Ectodermal cell (in vitro differentiated cells): ENCODE results near the gene FMNL2.
A peak's percentile ranks its signal among the peaks of the same experiment; 100 is the strongest.

Source experiments
- H3K27ac ChIP-seq: 2 replicates; pipeline ENCODE4 v1.7.0; 2013; ENCODE audit warnings: mild to moderate bottlenecking, low read depth, low read length; ENCODE audit not compliant: insufficient read depth, poor library complexity, severe bottlenecking
- H3K27me3 ChIP-seq: 2 replicates; pipeline ENCODE4 v1.7.0; 2013; ENCODE audit warnings: mild to moderate bottlenecking, low read length; ENCODE audit not compliant: insufficient read depth, control insufficient read depth, poor library complexity, severe bottlenecking
- H3K36me3 ChIP-seq: one replicate; pipeline ENCODE4 v1.7.0; 2013; ENCODE audit warnings: low read length; ENCODE audit not compliant: control insufficient read depth, insufficient read depth
- H3K4me1 ChIP-seq: one replicate; pipeline ENCODE4 v1.7.0; 2013; ENCODE audit warnings: low read length; ENCODE audit not compliant: control insufficient read depth, insufficient read depth
- H3K4me3 ChIP-seq: 2 replicates; pipeline ENCODE4 v1.7.0; 2013; ENCODE audit warnings: low read depth, low read length, control low read depth; ENCODE audit not compliant: insufficient read depth
- H3K9me3 ChIP-seq: 2 replicates; pipeline ENCODE4 v1.7.0; 2013; ENCODE audit warnings: mild to moderate bottlenecking, low read length, moderate library complexity; ENCODE audit not compliant: control insufficient read depth
- WGBS, 2 experiments: methylation state at CpG; one replicate each; pipeline ENCODE4 v1.1.7; 2013; ENCODE audit warnings: missing lambda C conversion rate in 2 of 2; 5-methylcytosine and 5-hydroxymethylcytosine counted together

The FMNL2 gene

DNA sequence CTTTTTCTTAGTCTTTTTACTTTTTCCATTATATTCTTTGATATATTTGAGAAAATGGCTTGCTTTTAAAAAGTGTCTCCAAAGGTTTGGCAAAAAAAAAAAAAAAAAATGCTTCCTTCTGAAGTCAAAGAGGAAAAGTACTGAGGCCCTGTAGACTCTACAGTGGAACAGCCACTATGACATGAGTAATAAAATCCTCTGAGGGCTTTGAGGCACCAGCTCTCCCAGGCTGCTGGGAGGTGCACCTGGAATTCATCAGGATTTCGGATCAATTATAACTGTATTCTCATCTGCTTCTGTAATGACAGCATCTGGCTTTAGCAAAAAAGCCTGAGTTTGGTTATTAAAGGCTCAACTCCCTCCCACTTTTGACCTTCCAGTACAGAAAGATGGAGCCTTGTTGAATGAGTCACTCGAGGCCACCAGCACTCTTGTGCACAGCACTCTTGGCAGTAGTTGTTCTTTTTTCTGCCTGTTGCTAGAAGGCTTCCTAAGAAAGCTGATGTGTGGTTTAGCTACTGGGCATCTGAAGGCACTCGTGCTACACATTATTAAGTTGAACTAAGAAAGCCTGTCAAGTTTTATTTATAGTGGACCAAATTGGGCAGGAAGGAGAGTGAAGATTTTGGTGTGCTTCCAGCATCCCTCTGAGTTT, 251.0 kb downstream of the FMNL2 start:
- 93 to 94% methylated on average over 3 of the region's 3 CpGs for WGBS, 2 experiments
- no peak overlapping the region for H3K27ac ChIP-seq
- no peaks in the 10 kb centered on the region for H3K4me1 ChIP-seq
- no peak overlapping the region for H3K4me3 ChIP-seq
- no peaks in the 10 kb centered on the region for H3K9me3 ChIP-seq
- no peaks in the 10 kb centered on the region for H3K27me3 ChIP-seq
- no peaks in the 10 kb centered on the region for H3K36me3 ChIP-seq

DNA sequence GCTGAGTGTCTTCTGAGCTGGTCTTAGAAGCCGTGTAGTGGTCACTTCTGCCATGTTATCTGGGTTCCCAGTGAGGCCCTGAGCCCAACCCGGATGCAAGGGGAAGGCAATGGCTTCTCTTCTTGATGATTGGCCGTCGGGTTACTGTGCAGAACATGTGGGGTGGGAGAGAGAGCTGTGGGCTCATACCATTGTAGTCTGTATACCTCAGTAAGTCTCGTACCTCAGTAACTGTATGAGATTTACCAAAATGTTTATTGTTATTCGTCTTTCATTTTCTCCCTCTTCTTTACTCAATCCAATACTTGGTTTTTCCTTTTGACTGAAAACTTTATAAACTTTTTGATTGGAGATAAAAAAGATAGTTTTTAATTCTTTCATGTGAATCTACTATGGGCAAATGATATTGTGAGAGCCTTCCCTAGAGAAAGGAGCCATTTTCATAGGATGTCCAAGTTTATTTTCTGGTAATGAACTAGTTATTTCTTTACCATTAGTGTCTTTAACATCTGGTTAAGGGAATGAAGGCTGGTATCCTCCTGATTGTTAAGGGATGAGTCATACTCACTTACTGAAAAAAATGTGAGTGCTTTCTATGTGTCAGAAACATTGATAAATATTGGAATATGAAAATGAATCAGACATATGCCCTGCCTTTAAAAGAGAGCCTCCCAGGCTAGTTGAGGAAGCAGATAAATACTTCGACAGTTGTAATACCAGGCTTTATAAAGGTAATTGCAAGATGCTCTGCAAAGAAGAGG, 252.4 kb downstream of the FMNL2 start:
- Histone ChIP-seq H3K27ac (no peak overlapping the region), H3K27me3 (no peaks in the 10 kb centered on the region), H3K4me1 (no peaks in the 10 kb centered on the region), H3K36me3 (no peaks in the 10 kb centered on the region), H3K4me3 (no peak overlapping the region), H3K9me3 (no peaks in the 10 kb centered on the region)
- WGBS, 2 experiments = 87 to 93% methylated on average over 6 of the region's 7 CpGs

DNA sequence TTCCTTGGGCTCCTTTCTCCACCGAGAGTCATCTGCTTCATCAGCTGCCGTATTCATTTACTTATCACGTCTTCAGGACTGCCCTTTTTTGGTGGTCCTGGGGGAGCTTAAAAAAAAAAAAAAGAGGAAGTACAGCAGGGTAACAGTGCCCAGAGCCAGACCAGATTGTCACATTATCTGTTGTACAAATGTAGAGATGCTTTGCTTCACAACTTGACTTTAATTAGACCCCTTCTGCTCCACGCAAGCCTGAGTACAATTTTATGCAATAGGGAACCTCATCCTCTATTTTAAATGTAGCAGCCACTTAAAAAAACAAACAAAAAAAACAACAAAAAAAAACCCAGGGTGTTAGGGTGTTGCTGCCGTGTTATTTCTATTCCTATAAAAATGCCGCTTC, 254.0 kb downstream of the FMNL2 start:
- Histone ChIP-seq H3K27ac (no peak overlapping the region), H3K27me3 (no peaks in the 10 kb centered on the region)

DNA sequence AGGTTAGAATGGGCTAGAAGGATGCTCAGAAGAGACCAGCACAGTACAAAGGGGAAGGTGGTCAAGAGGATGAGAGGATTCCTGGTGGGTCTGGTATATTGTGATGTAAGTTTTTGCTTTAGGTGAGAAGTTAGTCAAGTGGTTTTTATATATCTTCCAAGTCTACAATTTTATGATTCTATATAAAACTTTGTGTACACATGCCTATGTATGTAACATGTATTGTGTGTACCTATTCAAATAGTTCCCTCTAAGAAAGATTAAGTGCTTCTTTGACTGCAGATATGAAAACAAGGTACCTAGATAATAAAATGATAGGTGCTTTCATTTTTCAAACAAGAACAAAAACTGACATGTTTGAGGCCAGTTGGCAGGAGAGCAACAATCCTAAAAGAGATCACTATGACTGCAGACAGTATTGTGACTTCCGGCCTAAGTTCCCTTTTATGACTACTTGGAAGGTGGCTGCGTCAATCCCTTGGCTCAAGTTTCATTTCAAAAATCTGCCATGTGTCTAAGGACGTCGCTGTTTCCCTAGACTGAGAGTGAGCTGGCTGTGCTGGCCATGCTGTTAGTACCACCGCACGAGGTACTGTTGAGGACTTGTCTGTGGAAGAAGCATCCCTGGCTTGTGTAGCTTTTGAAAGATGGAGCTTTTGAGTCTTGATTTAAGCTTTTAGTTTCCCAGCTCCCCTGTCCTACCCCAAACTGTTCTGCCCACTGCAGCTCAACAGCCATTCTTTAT, 259.2 kb downstream of the FMNL2 start:
- H3K4me1 ChIP-seq = no peaks in the 10 kb centered on the region
- no peaks in the 10 kb centered on the region for H3K36me3 ChIP-seq
- 97 to 98% methylated on average over 6 of the region's 6 CpGs for WGBS, 2 experiments
- H3K4me3 ChIP-seq = no peak overlapping the region
- no peaks in the 10 kb centered on the region for H3K27me3 ChIP-seq
- H3K9me3 ChIP-seq = no peaks in the 10 kb centered on the region
- no peak overlapping the region for H3K27ac ChIP-seq

More for the DNA sequence above, 254.0 kb downstream of the FMNL2 start:
- WGBS, 2 experiments = 89 to 97% methylated on average over 6 of the region's 6 CpGs
- H3K36me3 ChIP-seq = no peaks in the 10 kb centered on the region
- H3K9me3 ChIP-seq = no peaks in the 10 kb centered on the region
- H3K4me1 ChIP-seq = no peaks in the 10 kb centered on the region
- no peak overlapping the region for H3K4me3 ChIP-seq

DNA sequence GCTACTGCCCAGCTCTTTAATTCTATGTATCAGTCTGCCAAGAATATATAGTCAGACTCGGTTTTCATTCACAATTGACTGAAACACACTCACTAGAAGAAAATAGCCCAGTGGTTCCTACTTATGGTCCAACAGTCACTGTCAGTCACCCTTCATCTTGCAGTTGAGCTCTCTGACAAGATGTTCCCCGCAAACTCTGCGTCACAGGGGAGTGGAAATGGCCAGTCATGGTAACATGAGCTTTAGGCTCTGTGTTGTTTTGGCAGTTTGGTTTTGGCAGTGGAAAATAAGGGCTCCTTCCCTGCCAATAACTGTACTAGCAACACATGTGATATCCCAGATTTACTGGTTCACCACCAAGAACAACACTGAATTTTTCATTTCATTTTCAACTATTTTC, 259.8 kb downstream of the FMNL2 start:
- H3K4me3 ChIP-seq = no peak overlapping the region
- peaks cover 1% of the 10 kb centered on the region for H3K4me1 ChIP-seq
- H3K9me3 ChIP-seq = no peaks in the 10 kb centered on the region
- no peaks in the 10 kb centered on the region for H3K27me3 ChIP-seq
- 77 to 80% methylated on average over 3 of the region's 3 CpGs for WGBS, 2 experiments
- no peaks in the 10 kb centered on the region for H3K36me3 ChIP-seq
- no peak overlapping the region for H3K27ac ChIP-seq

DNA sequence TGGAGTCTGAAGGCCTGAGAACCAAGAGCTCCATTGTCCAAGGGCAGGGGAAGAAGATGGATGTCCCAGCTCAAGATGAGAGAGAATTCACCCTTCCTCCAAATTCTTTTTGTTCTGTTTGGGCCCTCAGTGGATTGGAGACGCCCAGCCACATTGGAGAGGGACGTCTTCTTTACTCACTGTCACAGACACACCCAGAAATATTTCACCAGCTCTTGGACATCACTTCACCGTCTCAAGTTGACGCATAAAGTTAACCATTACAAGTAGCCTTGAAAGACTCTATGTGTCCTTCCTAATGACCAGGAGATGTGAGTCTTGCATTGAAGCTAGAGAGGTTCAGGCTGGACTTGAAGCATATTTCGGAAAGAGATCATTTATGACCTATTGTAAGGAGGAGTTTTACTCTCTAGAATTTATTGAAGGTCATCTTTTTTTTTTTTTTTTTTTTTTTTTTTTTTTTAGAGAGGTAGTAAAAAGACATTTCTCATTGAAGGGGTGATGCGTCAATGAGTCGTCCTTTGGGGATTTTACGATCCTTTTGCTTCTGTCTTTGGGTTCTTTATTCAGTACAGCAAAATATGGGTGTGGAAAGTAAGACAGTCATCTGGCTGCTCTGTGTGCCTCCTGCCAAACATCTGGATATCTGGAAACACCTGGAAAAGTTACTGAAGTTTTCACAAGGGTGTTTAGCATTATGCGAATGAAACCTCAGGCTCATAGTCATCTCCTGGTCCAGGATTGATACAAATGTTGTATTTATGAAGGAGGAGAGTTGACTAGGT, 264.2 kb downstream of the FMNL2 start:
- H3K27ac ChIP-seq = no peak overlapping the region
- 91 to 94% methylated on average over 9 of the region's 9 CpGs for WGBS, 2 experiments
- H3K36me3 ChIP-seq = no peaks in the 10 kb centered on the region
- no peaks in the 10 kb centered on the region for H3K27me3 ChIP-seq
- H3K9me3 ChIP-seq = no peaks in the 10 kb centered on the region
- no peak overlapping the region for H3K4me3 ChIP-seq
- H3K4me1 ChIP-seq = peaks cover 21% of the 10 kb centered on the region

DNA sequence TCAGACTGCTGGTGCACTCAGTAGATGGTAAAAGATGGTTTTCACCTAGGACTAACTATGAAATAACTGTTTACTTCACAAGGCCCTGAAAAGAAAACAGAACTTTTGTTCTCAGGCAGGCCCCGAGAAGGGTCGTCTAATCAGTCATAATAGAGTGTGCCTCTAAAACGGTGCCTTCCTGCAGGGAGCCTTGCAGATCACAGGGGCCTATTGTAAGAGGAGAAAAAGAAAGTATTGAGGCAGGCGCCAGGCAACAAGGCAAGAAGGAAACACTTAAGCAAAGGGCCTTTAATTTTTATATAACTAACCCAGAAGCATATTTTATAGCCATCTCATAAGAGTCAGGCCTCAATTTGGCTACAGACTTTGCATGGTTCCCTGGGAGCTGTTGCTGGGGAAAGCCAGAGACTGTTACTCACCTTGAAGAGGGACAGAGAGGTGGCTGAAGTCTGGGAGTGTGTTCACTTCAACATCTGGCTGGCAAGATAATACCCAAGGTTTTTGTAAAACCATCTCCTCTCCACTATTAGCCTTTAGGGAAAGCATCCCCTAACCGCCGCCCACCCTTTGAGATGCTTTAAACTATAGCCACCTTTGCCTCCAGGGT, 265.2 kb downstream of the FMNL2 start:
- Histone ChIP-seq H3K27me3 (no peaks in the 10 kb centered on the region), H3K9me3 (no peaks in the 10 kb centered on the region), H3K36me3 (no peaks in the 10 kb centered on the region), H3K27ac (peak overlapping the region; percentile 72), H3K4me3 (no peak overlapping the region), H3K4me1 (peaks cover 21% of the 10 kb centered on the region)
- WGBS, 2 experiments = 28 to 37% methylated on average over 5 to 6 of the region's 6 CpGs

DNA sequence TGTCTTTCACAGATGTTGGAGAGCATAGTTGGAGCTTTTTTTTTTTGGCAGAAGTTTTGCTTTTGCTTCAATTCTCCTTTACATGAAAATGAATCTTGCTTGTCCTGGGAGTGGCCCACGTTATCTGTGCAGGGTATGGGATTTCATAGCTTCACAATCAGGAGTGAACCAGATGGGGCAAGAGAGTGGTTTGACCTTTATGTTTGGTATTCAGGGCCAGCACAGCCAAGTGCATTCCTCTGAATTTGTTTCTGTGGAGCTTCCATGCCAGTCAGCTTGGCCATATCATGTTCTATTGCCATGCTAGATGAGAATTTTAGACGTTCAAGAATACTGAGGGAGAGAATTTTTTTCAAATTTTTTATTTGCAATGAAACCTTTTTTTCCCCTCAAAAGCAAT, 265.7 kb downstream of the FMNL2 start:
- peak overlapping the region; percentile 72 for H3K27ac ChIP-seq

DNA sequence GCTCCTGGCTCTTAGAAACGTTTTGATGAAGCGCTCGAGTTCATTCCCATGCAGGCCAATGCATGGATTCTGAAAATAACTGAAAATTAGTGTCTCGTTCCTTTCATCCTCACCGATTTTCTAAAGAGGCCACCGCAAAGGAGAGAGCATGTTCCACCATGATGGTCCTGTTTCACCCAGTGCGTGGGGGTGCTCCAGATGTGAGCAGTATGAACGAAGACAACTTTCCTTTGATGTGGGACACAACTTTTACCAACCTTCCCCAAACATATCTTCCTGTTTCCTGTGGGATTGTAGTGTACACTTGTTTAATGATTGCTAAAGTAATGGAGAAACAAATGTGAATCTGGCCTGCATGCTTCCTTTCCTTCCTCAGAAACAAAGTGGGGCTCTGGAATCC, 267.8 kb downstream of the FMNL2 start:
- H3K27ac ChIP-seq = no peak overlapping the region
- H3K4me3 ChIP-seq = no peak overlapping the region
- WGBS, 2 experiments = 93% methylated on average over 8 of the region's 8 CpGs
- H3K9me3 ChIP-seq = no peaks in the 10 kb centered on the region
- no peaks in the 10 kb centered on the region for H3K36me3 ChIP-seq
- no peaks in the 10 kb centered on the region for H3K27me3 ChIP-seq
- peaks cover 21% of the 10 kb centered on the region for H3K4me1 ChIP-seq

More for the DNA sequence above, 265.7 kb downstream of the FMNL2 start:
- Histone ChIP-seq H3K4me1 (peaks cover 21% of the 10 kb centered on the region), H3K9me3 (no peaks in the 10 kb centered on the region), H3K36me3 (no peaks in the 10 kb centered on the region), H3K27me3 (no peaks in the 10 kb centered on the region), H3K4me3 (no peak overlapping the region)
- 95 to 96% methylated on average over 1 to 2 of the region's 2 CpGs for WGBS, 2 experiments
